ENCODE data around the gene FGFRL1.
A peak's percentile ranks its signal among the peaks of the same experiment; 100 is the strongest.

FGFRL1 gene

GRCh38 chr4:1015746-1016145 lies 4.3 kb downstream of the FGFRL1 start:
- TF ChIP-seq SPI1 (IDR thresholded peaks at IDR 0.05; ENCODE audit: low read depth, low read length) (no peak), POLR2A (IDR thresholded peaks at IDR 0.05; ENCODE audit: low read depth, low read length) (no peak), PAX5 (IDR thresholded peaks at IDR 0.05; ENCODE audit: insufficient read depth, low read length, severe bottlenecking) (no peak), POLR2AphosphoS5 (IDR thresholded peaks at IDR 0.05; ENCODE audit: low read depth, low read length) (no peak), TAF1 (IDR thresholded peaks at IDR 0.05; ENCODE audit: low read depth, low read length) (no peak), POU2F2 (IDR thresholded peaks at IDR 0.05; ENCODE audit: low read depth, low read length) (no peak)
- DNase-seq (ENCODE audit: insufficient read length, low spot score), result no peak
- FAIRE-seq, result no peak

GRCh38 chr4:1017211-1017610 lies 5.8 kb downstream of the FGFRL1 start:
- DNase-seq (ENCODE audit: insufficient read length, low spot score) (no peak), FAIRE-seq (no peak)
- TF ChIP-seq POU2F2 (IDR thresholded peaks at IDR 0.05; ENCODE audit: low read depth, low read length) (no peak), SPI1 (IDR thresholded peaks at IDR 0.05; ENCODE audit: low read depth, low read length) (no peak), POLR2AphosphoS5 (IDR thresholded peaks at IDR 0.05; ENCODE audit: low read depth, low read length) (no peak), POLR2A (IDR thresholded peaks at IDR 0.05; ENCODE audit: low read depth, low read length) (no peak), TAF1 (IDR thresholded peaks at IDR 0.05; ENCODE audit: low read depth, low read length) (no peak)

GRCh38 chr4:1017706-1018105 lies 6.3 kb downstream of the FGFRL1 start:
- TF ChIP-seq POLR2AphosphoS5 (IDR thresholded peaks at IDR 0.05; ENCODE audit: low read depth, low read length) (no peak), POU2F2 (IDR thresholded peaks at IDR 0.05; ENCODE audit: low read depth, low read length) (no peak), PAX5 (IDR thresholded peaks at IDR 0.05; ENCODE audit: insufficient read depth, low read length, severe bottlenecking) (no peak), POLR2A (IDR thresholded peaks at IDR 0.05; ENCODE audit: low read depth, low read length) (no peak), SPI1 (IDR thresholded peaks at IDR 0.05; ENCODE audit: low read depth, low read length) (no peak), TAF1 (IDR thresholded peaks at IDR 0.05; ENCODE audit: low read depth, low read length) (no peak)
- DNase-seq (ENCODE audit: insufficient read length, low spot score), result no peak
- FAIRE-seq, result no peak

- no peak for TF ChIP-seq POLR2AphosphoS5 (IDR thresholded peaks at IDR 0.05; ENCODE audit: low read depth, low read length)
- no peak for TF ChIP-seq TAF1 (IDR thresholded peaks at IDR 0.05; ENCODE audit: low read depth, low read length)
- TF ChIP-seq SPI1 (IDR thresholded peaks at IDR 0.05; ENCODE audit: low read depth, low read length), result no peak
- no peak for TF ChIP-seq POLR2A (IDR thresholded peaks at IDR 0.05; ENCODE audit: low read depth, low read length)
- no peak for TF ChIP-seq PAX5 (IDR thresholded peaks at IDR 0.05; ENCODE audit: insufficient read depth, low read length, severe bottlenecking)
- no peak for FAIRE-seq
- DNase-seq (ENCODE audit: insufficient read length, low spot score), result no peak
Observed at GRCh38 chr4:1018147-1019020, 7.0 kb downstream of the FGFRL1 start.

- TF ChIP-seq POLR2AphosphoS5 (IDR thresholded peaks at IDR 0.05; ENCODE audit: low read depth, low read length), result no peak
- TF ChIP-seq POLR2A (IDR thresholded peaks at IDR 0.05; ENCODE audit: low read depth, low read length), result no peak
- no peak for TF ChIP-seq SPI1 (IDR thresholded peaks at IDR 0.05; ENCODE audit: low read depth, low read length)
- no peak for TF ChIP-seq POU2F2 (IDR thresholded peaks at IDR 0.05; ENCODE audit: low read depth, low read length)
- no peak for TF ChIP-seq TAF1 (IDR thresholded peaks at IDR 0.05; ENCODE audit: low read depth, low read length)
- no peak for TF ChIP-seq PAX5 (IDR thresholded peaks at IDR 0.05; ENCODE audit: insufficient read depth, low read length, severe bottlenecking)
- DNase-seq (ENCODE audit: insufficient read length, low spot score), result no peak
- no peak for FAIRE-seq
Observed at GRCh38 chr4:1019320-1019719, 7.9 kb downstream of the FGFRL1 start.

GRCh38 chr4:1019729-1020470 lies 8.5 kb downstream of the FGFRL1 start:
- no peak for FAIRE-seq
- DNase-seq (ENCODE audit: insufficient read length, low spot score), result no peak
- TF ChIP-seq POU2F2 (IDR thresholded peaks at IDR 0.05; ENCODE audit: low read depth, low read length), result no peak
- no peak for TF ChIP-seq SPI1 (IDR thresholded peaks at IDR 0.05; ENCODE audit: low read depth, low read length)

GRCh38 chr4:1021386-1022050 lies 10.1 kb downstream of the FGFRL1 start:
- no peak for TF ChIP-seq PAX5 (IDR thresholded peaks at IDR 0.05; ENCODE audit: insufficient read depth, low read length, severe bottlenecking)
- no peak; the same call in 1 of the 2 replicates for TF ChIP-seq POU2F2 (IDR thresholded peaks at IDR 0.05; ENCODE audit: low read depth, low read length)
- TF ChIP-seq SPI1 (IDR thresholded peaks at IDR 0.05; ENCODE audit: low read depth, low read length), result no peak
- TF ChIP-seq TAF1 (IDR thresholded peaks at IDR 0.05; ENCODE audit: low read depth, low read length), result no peak
- TF ChIP-seq POLR2A (IDR thresholded peaks at IDR 0.05; ENCODE audit: low read depth, low read length), result no peak
- no peak for TF ChIP-seq POLR2AphosphoS5 (IDR thresholded peaks at IDR 0.05; ENCODE audit: low read depth, low read length)
- FAIRE-seq (peak; percentile 78), DNase-seq (ENCODE audit: insufficient read length, low spot score) (peak; percentile 68)

GRCh38 chr4:1022051-1022738 lies 10.8 kb downstream of the FGFRL1 start:
- DNase-seq (ENCODE audit: insufficient read length, low spot score), result no peak
- TF ChIP-seq POLR2A (IDR thresholded peaks at IDR 0.05; ENCODE audit: low read depth, low read length) (no peak), POU2F2 (IDR thresholded peaks at IDR 0.05; ENCODE audit: low read depth, low read length) (no peak), POLR2AphosphoS5 (IDR thresholded peaks at IDR 0.05; ENCODE audit: low read depth, low read length) (no peak), PAX5 (IDR thresholded peaks at IDR 0.05; ENCODE audit: insufficient read depth, low read length, severe bottlenecking) (no peak), TAF1 (IDR thresholded peaks at IDR 0.05; ENCODE audit: low read depth, low read length) (no peak), SPI1 (IDR thresholded peaks at IDR 0.05; ENCODE audit: low read depth, low read length) (no peak)
- no peak for FAIRE-seq

GRCh38 chr4:1022739-1023066 lies 11.3 kb downstream of the FGFRL1 start:
- DNase-seq (ENCODE audit: insufficient read length, low spot score) (no peak), FAIRE-seq (no peak)
- TF ChIP-seq SPI1 (IDR thresholded peaks at IDR 0.05; ENCODE audit: low read depth, low read length) (no peak), POLR2AphosphoS5 (IDR thresholded peaks at IDR 0.05; ENCODE audit: low read depth, low read length) (no peak), POLR2A (IDR thresholded peaks at IDR 0.05; ENCODE audit: low read depth, low read length) (no peak), PAX5 (IDR thresholded peaks at IDR 0.05; ENCODE audit: insufficient read depth, low read length, severe bottlenecking) (no peak), TAF1 (IDR thresholded peaks at IDR 0.05; ENCODE audit: low read depth, low read length) (no peak), POU2F2 (IDR thresholded peaks at IDR 0.05; ENCODE audit: low read depth, low read length) (no peak)

All from GM12891 (cell line).